Esophagus muscularis mucosa (tissue), 4 donors: ENCODE results near the gene ERBB4. TPM values are rescaled to one million over a fixed set of nuclear protein-coding genes. Genes with fewer than 3 reads are reported as not detected.

Source experiments
- DNase-seq: peaks from one replicate; pipeline ENCODE4 v3.0.0-alpha.2; 2017; ENCODE audit errors: extremely low spot score
- H3K27ac ChIP-seq, 4 donors: fragments of 200-600 bp; sonication (generic); replicated peaks in 1 of 4; 1 replicate in 3 of 4; 2 replicates in 1 of 4; pipeline ENCODE4 v1.5.1; 2016 to 2019; ENCODE audit warnings: mild to moderate bottlenecking in 1 of 4
- H3K27me3 ChIP-seq, 4 donors: fragments of 200-600 bp; sonication (generic); one replicate each; pipeline versions ENCODE4 v1.5.1 to v1.6.0; 2016 to 2019
- H3K36me3 ChIP-seq, 4 donors: fragments of 200-600 bp; sonication (generic); one replicate each; pipeline ENCODE4 v1.5.1; 2016 to 2019
- H3K4me1 ChIP-seq, 4 donors: fragments of 200-600 bp; sonication (generic); one replicate each; pipeline ENCODE4 v1.5.1; 2016 to 2019
- H3K4me3 ChIP-seq, 4 donors: fragments of 200-600 bp; sonication (generic); 1 replicate in 2 of 4; 2 replicates in 2 of 4; pipeline ENCODE4 v1.5.1; 2016 to 2019; ENCODE audit warnings: mild to moderate bottlenecking in 4 of 4, moderate library complexity in 1 of 4
- H3K9me3 ChIP-seq, 4 donors: fragments of 200-600 bp; sonication (generic); 1 replicate in 3 of 4; 2 replicates in 1 of 4; pipeline ENCODE4 v1.5.1; 2016 to 2019
- EP300 ChIP-seq: sonication (generic); formaldehyde crosslinking; IDR thresholded peaks from one replicate; pipeline ENCODE4 v1.6.1; 2017; ENCODE audit warnings: antibody characterized with exemption
- POLR2A ChIP-seq: fragments of 450-650 bp; IDR thresholded peaks from one replicate; pipeline ENCODE4 v1.6.1; 2017; ENCODE audit warnings: antibody characterized with exemption, moderate library complexity, mild to moderate bottlenecking, low read depth
- POLR2AphosphoS5 ChIP-seq, 2 donors: sonication (generic); formaldehyde crosslinking; IDR thresholded peaks; one replicate each; pipeline ENCODE4 v1.6.1; 2017; ENCODE audit warnings: antibody characterized with exemption in 2 of 2
- WGBS: methylation state at CpG from one replicate; pipeline ENCODE4 v1.1.5; 2018; 5-methylcytosine and 5-hydroxymethylcytosine counted together
- intact Hi-C: fragments of 100-400 bp; cut with DNase I; formaldehyde crosslinking; loops from one replicate; pipeline ENCODE4 v1.15.1; 2023
- total RNA-seq, 4 donors: library from RNA; depleted of rRNA; stranded (reverse); fragments of >200 nt; gene quantifications; one replicate each; pipeline versions ENCODE4 v1.1.0 to v1.2.1, GENCODE V29; 2016
- TF ChIP-seq, protein P1 (sequence below), 3 experiments: fragments of 200-600 bp in 2 of 3; fragments of 450-650 bp in 1 of 3; sonication (generic) in 2 of 3; IDR thresholded peaks; one replicate each; pipeline ENCODE4 v1.5.1; 2017 to 2019; ENCODE audit warnings: antibody characterized with exemption in 3 of 3, mild to moderate bottlenecking in 2 of 3, moderate library complexity in 1 of 3

Gene ERBB4
- total RNA-seq, 4 donors from 2014 or later, result under 0.01 to 0.19 (median 0.17) TPM

DNA sequence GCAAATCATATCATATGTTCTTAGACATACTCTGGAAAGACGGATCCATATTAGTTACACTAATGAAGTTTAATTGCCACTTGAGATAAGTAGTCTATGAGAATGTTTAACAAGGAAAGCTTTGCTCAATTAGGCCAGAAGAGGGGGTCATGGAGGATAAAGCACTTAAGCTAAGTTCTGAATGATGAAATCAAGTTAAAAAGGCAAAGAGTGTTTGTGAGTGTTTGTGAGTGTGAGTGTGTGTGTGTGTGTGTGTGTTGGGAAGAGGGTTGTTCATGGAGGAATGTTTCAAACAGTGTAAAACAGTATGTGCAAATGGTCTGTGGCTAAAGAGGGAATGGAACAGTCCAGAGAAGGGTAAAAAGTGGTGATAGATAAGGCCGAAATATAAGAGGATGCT lies 360.9 kb downstream of the ERBB4 start:
- Histone ChIP-seq H3K4me3 (no peak overlapping the region), H3K9me3 (no peaks in the 10 kb centered on the region), H3K27me3 (no peaks in the 10 kb centered on the region), H3K36me3 (no peaks in the 10 kb centered on the region), H3K4me1 (no peaks in the 10 kb centered on the region), H3K27ac (no peak overlapping the region)
- 80% methylated on average over 2 of the region's 2 CpGs for WGBS
- TF ChIP-seq, protein P1, sequence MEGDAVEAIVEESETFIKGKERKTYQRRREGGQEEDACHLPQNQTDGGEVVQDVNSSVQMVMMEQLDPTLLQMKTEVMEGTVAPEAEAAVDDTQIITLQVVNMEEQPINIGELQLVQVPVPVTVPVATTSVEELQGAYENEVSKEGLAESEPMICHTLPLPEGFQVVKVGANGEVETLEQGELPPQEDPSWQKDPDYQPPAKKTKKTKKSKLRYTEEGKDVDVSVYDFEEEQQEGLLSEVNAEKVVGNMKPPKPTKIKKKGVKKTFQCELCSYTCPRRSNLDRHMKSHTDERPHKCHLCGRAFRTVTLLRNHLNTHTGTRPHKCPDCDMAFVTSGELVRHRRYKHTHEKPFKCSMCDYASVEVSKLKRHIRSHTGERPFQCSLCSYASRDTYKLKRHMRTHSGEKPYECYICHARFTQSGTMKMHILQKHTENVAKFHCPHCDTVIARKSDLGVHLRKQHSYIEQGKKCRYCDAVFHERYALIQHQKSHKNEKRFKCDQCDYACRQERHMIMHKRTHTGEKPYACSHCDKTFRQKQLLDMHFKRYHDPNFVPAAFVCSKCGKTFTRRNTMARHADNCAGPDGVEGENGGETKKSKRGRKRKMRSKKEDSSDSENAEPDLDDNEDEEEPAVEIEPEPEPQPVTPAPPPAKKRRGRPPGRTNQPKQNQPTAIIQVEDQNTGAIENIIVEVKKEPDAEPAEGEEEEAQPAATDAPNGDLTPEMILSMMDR (IDR thresholded peaks at IDR 0.05), result no peak
- TF ChIP-seq POLR2AphosphoS5 (IDR thresholded peaks at IDR 0.05) (no peak), POLR2A (no peak), EP300 (no peak)
- intact Hi-C loops, result no loop called here
- DNase-seq, result no peak

DNA sequence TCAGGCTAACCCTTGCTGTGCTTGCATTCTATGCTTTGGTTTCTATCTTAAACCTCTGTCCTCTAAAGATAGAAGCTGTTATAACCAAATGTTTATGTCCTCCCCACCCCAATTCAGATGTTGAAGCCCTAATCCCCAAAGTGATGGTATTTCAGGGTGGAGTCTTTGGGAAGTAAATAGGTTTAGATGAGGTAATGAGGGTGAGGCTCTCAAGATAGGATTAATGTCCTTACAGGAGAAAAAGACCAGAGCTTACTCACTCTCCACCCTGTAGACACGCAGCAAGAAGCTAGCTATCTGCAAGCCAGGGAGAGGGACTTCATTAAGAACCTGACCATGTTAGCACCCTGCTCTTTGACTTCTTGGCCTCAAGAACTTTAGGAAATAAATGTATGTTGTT lies 362.5 kb downstream of the ERBB4 start:
- no peaks in the 10 kb centered on the region for H3K9me3 ChIP-seq
- no peaks in the 10 kb centered on the region for H3K36me3 ChIP-seq
- H3K27me3 ChIP-seq, result no peaks in the 10 kb centered on the region
- intact Hi-C loops, result no loop called here
- H3K4me1 ChIP-seq, result no peaks in the 10 kb centered on the region
- TF ChIP-seq POLR2A (no peak), POLR2AphosphoS5 (IDR thresholded peaks at IDR 0.05) (no peak), EP300 (no peak)
- TF ChIP-seq, protein P1 (IDR thresholded peaks at IDR 0.05), result no peak
- no peak for DNase-seq
- H3K4me3 ChIP-seq, result no peak overlapping the region
- WGBS, result 77% methylated on average over 1 of the region's 1 CpG
- H3K27ac ChIP-seq, result no peak overlapping the region

DNA sequence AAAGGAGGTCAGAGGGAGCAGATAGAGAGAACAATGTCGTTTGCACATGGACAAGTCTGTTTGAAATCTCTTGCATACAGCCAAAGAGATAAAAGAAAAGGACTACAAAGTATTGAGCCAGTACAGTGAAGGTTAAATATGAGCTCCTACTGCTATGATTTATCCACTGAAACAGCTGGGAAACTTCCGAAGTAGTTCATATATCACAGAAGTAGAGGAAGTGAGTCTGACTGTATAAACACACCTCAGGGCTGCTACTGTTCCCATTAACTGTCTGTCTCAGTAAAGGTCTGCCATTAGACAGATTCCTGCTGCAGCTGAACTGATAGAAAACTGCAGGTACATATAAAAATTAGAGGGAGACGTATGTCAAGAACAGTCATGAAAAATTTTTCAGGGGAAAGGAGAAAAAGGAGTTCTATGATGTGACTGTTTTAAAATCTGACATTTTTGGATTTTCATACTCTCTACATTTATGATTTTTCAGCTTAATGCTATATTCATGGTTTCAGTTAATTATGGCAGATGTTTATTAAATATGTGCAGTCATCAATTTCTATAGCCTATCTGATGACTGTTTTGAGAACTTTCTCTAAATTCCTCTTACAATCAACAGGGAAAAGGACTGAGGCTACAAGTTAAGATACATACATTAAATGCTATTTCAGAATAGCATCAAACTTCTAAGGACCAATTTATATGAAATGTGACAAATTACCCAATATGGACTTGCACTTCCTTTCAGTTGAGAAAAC lies 364.7 kb downstream of the ERBB4 start:
- no peaks in the 10 kb centered on the region for H3K4me1 ChIP-seq
- H3K36me3 ChIP-seq, result no peaks in the 10 kb centered on the region
- DNase-seq, result no peak
- intact Hi-C loops, result no loop called here
- no peak overlapping the region for H3K4me3 ChIP-seq
- no peak overlapping the region for H3K27ac ChIP-seq
- H3K27me3 ChIP-seq, result no peaks in the 10 kb centered on the region
- TF ChIP-seq EP300 (no peak), POLR2AphosphoS5 (IDR thresholded peaks at IDR 0.05) (no peak), POLR2A (no peak)
- TF ChIP-seq, protein P1 (IDR thresholded peaks at IDR 0.05), result no peak
- 12% methylated on average over 3 of the region's 3 CpGs for WGBS
- H3K9me3 ChIP-seq, result no peaks in the 10 kb centered on the region

DNA sequence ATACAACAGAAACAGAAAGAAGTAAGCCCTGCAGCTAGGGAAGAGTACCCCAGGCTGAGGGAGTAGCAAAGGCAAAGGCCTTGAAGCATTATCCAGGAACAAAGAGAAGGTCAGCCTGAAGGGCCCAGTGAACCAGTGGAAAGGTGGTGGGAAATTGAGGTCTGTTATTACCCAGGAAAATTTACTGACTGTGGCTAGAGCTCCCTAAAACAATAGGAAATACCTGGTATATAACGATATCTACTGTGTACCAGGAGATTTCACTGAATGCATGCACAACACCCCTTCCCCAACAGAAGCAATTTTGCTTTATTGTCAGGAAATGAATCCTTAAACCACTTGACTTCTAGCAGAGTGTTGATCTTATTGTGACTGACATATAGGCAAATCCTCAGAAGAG lies 365.3 kb downstream of the ERBB4 start:
- intact Hi-C loops, result no loop called here
- no peaks in the 10 kb centered on the region for H3K36me3 ChIP-seq
- DNase-seq, result no peak
- no peaks in the 10 kb centered on the region for H3K27me3 ChIP-seq
- H3K27ac ChIP-seq, result no peak overlapping the region
- H3K9me3 ChIP-seq, result no peaks in the 10 kb centered on the region
- no peak for TF ChIP-seq POLR2AphosphoS5 (IDR thresholded peaks at IDR 0.05)
- TF ChIP-seq EP300, result no peak
- TF ChIP-seq, protein P1 (IDR thresholded peaks at IDR 0.05), result no peak
- no peak for TF ChIP-seq POLR2A
- no peak overlapping the region for H3K4me3 ChIP-seq
- H3K4me1 ChIP-seq, result no peaks in the 10 kb centered on the region
- WGBS, result 29% methylated on average over 1 of the region's 1 CpG

DNA sequence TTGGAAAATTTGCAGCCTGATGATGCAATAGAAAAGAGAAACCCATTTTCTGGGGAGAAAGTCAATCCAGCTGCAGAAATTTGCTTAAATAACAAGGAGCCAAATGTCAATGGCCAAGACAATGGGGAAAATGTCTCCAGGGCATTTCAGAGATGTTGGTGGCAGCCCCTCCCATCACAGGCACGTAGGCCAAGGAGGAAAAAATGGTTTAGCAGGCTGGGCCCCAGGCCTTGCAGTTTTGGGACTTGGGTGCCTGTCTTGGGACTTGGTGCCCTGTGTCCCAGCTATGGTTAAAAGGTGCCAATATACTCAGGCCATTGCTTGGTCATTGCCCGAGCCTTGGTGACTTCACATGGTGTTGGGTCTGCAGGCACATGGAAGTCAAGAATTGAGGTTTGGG lies 368.2 kb downstream of the ERBB4 start:
- Histone ChIP-seq H3K4me3 (no peak overlapping the region), H3K9me3 (no peaks in the 10 kb centered on the region), H3K27me3 (no peaks in the 10 kb centered on the region), H3K27ac (no peak overlapping the region), H3K4me1 (no peaks in the 10 kb centered on the region), H3K36me3 (no peaks in the 10 kb centered on the region)
- intact Hi-C loops, result no loop called here
- TF ChIP-seq, protein P1 (IDR thresholded peaks at IDR 0.05), result no peak
- no peak for TF ChIP-seq POLR2A
- no peak for TF ChIP-seq EP300
- no peak for TF ChIP-seq POLR2AphosphoS5 (IDR thresholded peaks at IDR 0.05)
- 96% methylated on average over 2 of the region's 2 CpGs for WGBS
- DNase-seq, result no peak
